ENCODE results near the gene ARRDC3.
"Not testable (repeated sequence)": the region's sequence is repeated elsewhere in the genome, so short reads cannot be mapped to it uniquely, and the experiment has no call there.

ARRDC3 gene

GRCh38 chr5:91383027-91383955 is at the start of gene ARRDC3:
TSS of gene ARRDC3 (minus strand) at chr5:91383317. CDS start at chr5:91383092, 225 bp downstream.
- peak; percentile 84 for DNase-seq

- no peak for DNase-seq
Observed at GRCh38 chr5:91430949-91431348, 47.8 kb upstream of the ARRDC3 start.

- DNase-seq = no peak
Observed at GRCh38 chr5:91424638-91425436, 41.7 kb upstream of the ARRDC3 start.

- no peak for DNase-seq
Observed at GRCh38 chr5:91423871-91424270, 40.8 kb upstream of the ARRDC3 start.

- DNase-seq = no peak
Observed at GRCh38 chr5:91420879-91421278, 37.8 kb upstream of the ARRDC3 start.

- no peak for DNase-seq
Observed at GRCh38 chr5:91419571-91420537, 36.7 kb upstream of the ARRDC3 start.

- no peak for DNase-seq
Observed at GRCh38 chr5:91419136-91419535, 36.0 kb upstream of the ARRDC3 start.

- no peak for DNase-seq
Observed at GRCh38 chr5:91418158-91418557, 35.0 kb upstream of the ARRDC3 start.

GRCh38 chr5:91417219-91417618 is 34.1 kb upstream of the ARRDC3 start:
- DNase-seq = no peak

- DNase-seq = no peak
Observed at GRCh38 chr5:91416491-91416890, 33.4 kb upstream of the ARRDC3 start.

GRCh38 chr5:91409304-91409703 is 26.2 kb upstream of the ARRDC3 start:
- no peak for DNase-seq

- DNase-seq = no peak
Observed at GRCh38 chr5:91408710-91409109, 25.6 kb upstream of the ARRDC3 start.

- DNase-seq = no peak
Observed at GRCh38 chr5:91407204-91407603, 24.1 kb upstream of the ARRDC3 start.

- peak; percentile 37 for DNase-seq
Observed at GRCh38 chr5:91403438-91403837, 20.3 kb upstream of the ARRDC3 start.

- DNase-seq = no peak
Observed at GRCh38 chr5:91401175-91401574, 18.1 kb upstream of the ARRDC3 start.

- no peak for DNase-seq
Observed at GRCh38 chr5:91397791-91398190, 14.7 kb upstream of the ARRDC3 start.

GRCh38 chr5:91390268-91390667 is 7.2 kb upstream of the ARRDC3 start:
- DNase-seq = no peak

GRCh38 chr5:91389555-91389954 is 6.4 kb upstream of the ARRDC3 start:
- DNase-seq = not testable (repeated sequence)

- no peak for DNase-seq
Observed at GRCh38 chr5:91388362-91388761, 5.2 kb upstream of the ARRDC3 start.

- no peak for DNase-seq
Observed at GRCh38 chr5:91386120-91386519, 3.0 kb upstream of the ARRDC3 start.

- DNase-seq = not testable (repeated sequence)
Observed at GRCh38 chr5:91385596-91385995, 2.5 kb upstream of the ARRDC3 start.

- peak; percentile 73 for DNase-seq
Observed at GRCh38 chr5:91384671-91385430, 1.7 kb upstream of the ARRDC3 start.

Measured in amniotic stem cell (primary cell).